Activated T-cell treated with anti-CD3 and anti-CD28 coated beads for 4 hours (primary cell): ENCODE results near the gene LTBP2.

Experiments
- DNase-seq: peaks from one replicate; pipeline ENCODE4 v3.0.0-alpha.2; 2020

Gene LTBP2

DNA sequence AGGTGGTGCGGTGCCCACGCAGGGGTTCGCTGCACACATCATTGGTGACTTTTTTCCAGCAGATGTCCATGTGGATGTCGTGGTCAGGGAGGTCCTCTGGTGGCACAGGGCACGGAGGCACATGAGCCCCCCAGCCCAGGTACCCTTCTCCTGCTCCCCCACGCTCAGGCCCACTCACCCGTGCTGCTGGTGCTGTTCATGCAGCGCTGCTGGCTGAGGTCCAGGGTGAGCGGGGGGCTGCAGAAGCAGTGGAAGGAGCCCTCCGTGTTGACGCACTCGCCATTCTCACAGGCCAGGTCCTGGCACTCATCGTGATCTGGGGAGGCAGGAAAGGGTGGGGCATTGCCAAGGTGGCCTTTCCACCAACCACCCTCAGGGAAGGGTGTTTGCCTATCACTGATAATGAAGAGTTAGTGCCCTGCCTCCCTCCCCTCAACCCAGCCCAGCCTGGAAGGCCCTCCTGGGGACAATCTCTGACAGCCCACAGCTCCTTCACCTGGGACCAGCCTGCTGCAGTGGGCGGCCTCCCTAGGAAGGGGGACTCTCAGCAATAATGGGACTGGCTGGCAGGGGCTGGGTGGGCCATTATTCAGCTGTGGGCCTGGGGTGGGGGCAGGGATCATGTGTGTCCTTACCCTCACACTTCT is 108.6 kb downstream of the LTBP2 start:
- no peak for DNase-seq

DNA sequence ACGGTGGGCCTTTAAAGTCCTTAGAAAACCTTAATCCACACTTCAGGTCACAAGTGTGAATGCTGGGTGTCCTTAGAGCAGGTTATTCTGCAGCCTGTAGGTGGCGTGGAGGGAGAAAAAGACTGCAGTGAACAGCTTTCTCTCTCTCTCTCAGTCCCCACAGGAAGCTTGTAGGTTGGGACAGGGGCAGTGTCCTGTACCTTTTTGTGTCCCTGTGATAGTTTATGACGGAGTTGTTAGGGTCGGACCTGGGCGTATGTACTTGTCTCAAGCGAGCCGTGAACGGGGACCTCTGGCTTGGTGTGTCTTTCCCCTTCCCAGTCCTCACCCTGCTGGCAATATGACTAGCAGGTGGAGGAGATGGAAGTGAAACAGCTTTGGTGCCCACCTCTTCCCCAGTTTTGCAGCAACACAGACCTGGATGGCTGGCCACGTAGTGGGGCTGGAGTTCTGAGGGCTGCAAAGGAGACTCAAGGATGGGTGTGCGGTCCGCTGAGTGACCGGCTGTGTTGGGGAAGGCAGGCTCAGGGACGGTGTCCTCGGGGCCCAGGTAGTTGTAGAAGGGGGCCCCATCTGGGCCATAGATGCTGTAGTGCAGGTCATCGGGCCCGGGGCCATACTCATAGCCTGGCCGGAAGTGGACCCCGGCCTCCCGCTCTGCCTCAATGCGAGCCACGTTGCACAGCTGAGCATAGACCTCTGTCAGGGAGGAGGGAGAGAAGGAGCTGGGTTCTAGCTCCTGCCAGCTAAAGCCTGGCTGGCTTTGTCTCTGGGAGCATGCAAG is 109.6 kb downstream of the LTBP2 start:
- DNase-seq = no peak

DNA sequence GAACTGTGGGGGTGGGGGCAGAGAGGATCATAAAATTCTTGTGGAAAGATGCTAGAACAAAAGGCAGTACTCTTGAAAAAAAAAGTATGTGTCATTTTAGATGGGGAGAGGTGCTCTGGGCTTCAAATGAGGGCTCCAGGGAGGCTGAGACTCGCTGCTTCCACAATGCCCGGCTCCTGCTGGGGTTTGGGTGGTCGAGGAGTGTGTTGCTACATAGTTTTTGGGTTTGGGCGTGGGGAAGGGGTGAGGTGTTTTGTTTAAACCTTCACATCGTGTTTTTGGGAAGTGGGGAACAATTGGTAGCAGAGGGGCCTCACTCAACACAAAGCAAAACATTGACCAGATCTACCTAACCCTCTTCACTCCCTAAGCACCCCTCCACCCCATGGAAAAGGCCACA is 110.3 kb downstream of the LTBP2 start:
- DNase-seq = no peak

DNA sequence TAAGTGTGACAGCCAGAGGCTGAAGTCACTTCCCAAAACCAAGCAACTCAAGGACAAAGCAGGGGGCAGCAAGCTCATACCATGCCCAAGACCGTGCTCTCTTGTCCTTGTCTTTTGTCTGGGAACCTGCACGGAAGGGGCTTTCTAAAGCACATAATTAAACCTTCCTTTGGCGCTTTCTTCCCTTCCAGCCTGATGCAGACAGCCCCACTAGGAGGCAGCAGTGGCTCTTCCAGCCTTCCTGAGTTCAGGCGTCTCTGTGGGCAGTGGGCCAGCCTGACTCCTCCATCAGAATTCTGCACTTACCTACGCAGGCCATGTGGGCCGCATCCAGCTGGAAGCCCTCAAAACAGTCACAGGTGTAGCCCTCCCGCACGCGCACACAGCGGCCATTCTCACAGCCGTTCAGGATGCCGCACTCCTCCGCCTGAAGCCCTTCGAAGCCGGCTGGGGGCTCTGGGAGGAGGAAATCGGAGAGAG is 110.9 kb downstream of the LTBP2 start:
- no peak for DNase-seq

GRCh38 chr14:74500417-74501134 is 111.5 kb downstream of the LTBP2 start:
- DNase-seq = no peak

- DNase-seq = no peak
These were observed 116.7 kb downstream of the LTBP2 start for GRCh38 chr14:74495356-74495755.

GRCh38 chr14:74493343-74494261 is 118.4 kb downstream of the LTBP2 start, which contains the start of gene ISCA2:
TSS of gene ISCA2 (plus strand) at chr14:74493765. CDS start at chr14:74493775, 10 bp downstream.
- DNase-seq = peak; percentile 98

- DNase-seq = no peak
These were observed 119.2 kb downstream of the LTBP2 start, which contains the start of gene NPC2 for GRCh38 chr14:74492776-74493342. TSS of gene NPC2 (minus strand) at chr14:74493305. CDS start at chr14:74493274, 31 bp downstream.

GRCh38 chr14:74491956-74492775 is 119.9 kb downstream of the LTBP2 start:
- DNase-seq = no peak

GRCh38 chr14:74490486-74490885 is 121.6 kb downstream of the LTBP2 start:
- DNase-seq = no peak

DNA sequence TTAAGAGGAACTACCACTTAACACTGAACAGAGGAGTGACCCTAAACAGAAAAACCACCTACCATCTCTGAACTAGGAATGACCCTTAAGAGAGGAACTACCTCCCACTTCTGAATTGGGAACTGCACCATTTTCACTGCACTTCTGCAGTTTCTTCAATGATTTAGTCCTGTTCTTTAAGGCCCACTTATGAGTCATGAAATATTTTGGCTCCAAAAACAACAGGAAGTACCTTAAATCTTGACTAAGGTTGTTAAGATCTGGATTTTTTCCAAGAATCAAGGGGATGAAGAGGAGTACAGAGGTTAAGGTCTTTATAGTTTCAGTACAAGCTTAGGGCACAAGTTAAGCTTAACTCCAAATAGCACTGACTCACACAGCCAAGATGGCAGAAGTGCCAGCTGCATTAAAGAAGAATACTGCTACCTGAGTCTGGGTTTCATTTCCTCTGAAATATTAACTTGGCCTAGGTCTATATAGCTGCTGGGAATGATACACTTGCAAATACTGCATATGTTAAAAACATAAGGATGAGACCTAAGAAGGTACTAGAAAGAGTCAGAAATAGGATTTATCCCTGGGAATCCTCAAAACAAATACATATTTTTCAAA is 123.1 kb downstream of the LTBP2 start:
- DNase-seq = no peak

DNA sequence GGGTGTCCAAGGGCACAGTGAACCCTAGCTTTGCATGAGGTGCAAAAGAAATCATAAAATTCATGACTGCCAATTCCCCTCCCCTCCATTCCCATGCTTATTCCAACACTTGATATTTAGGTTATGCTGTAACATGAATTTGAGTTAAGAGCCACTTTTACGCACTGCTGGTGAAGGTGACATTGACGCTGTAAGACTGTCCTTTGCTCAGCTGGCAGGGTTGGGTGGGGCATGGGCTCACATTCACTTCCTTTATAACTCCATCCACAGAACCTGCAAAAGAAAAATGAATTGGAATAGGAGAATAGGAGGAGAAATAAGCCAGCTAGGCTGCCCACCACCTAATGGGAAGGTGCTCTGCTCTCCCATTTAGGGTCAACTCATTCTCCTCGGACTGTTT is 125.9 kb downstream of the LTBP2 start:
- no peak for DNase-seq

- no peak for DNase-seq
These were observed 128.7 kb downstream of the LTBP2 start for GRCh38 chr14:74483321-74483720.

DNA sequence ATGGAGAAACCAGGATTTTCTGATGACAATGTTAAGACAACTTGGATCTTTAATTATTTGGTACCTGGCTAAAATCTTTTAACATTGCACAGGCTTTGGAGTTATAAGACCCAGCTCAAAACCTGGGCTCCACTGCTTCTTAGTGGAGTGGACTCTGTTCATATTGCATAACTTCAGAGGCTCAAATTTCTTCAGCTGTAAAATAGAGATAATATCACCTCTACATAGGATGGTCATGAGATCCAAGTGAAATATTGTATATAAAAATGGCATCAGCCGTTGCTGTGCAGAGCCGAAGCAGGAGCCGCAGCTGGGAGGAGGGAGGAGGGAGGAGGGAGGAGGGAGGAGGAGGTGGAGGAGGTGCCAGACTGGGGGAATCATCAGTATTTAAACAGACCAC is 129.5 kb downstream of the LTBP2 start:
- DNase-seq = no peak

GRCh38 chr14:74480046-74480445 is 132.0 kb downstream of the LTBP2 start:
- no peak for DNase-seq

- DNase-seq = no peak
These were observed 132.9 kb downstream of the LTBP2 start for GRCh38 chr14:74478996-74479635.

GRCh38 chr14:74476607-74477006 is 135.4 kb downstream of the LTBP2 start:
- DNase-seq = no peak

- no peak for DNase-seq
These were observed 135.9 kb downstream of the LTBP2 start for GRCh38 chr14:74476107-74476506.

GRCh38 chr14:74475678-74476077 is 136.4 kb downstream of the LTBP2 start:
- DNase-seq = no peak

GRCh38 chr14:74474376-74474775 is 137.7 kb downstream of the LTBP2 start:
- DNase-seq = no peak
